Measurements from ENCODE around the gene JAM3.
"Not testable (repeated sequence)": the region's sequence is repeated elsewhere in the genome, so short reads cannot be mapped to it uniquely, and the experiment has no call there.

The JAM3 gene

GRCh38 chr11:134164490-134165370, 95.9 kb downstream of the JAM3 start:
- no peaks in the 10 kb centered on the region for H3K9me3 ChIP-seq (ENCODE audit: control insufficient read depth in 5 of 5, low read length in 5 of 5)
- H3K4me1 ChIP-seq (ENCODE audit: control insufficient read depth in 5 of 5, insufficient read depth in 5 of 5, low read length in 5 of 5): no peaks in the 10 kb centered on the region
- H3K27ac ChIP-seq (ENCODE audit: low read depth, low read length): no peak overlapping the region
- no peak overlapping the region for H3K4me3 ChIP-seq (ENCODE audit: low read depth in 1 of 5, low read length in 5 of 5)
- H3K27me3 ChIP-seq (ENCODE audit: control insufficient read depth in 5 of 5, insufficient read depth in 4 of 5, low read length in 5 of 5): no peaks in the 10 kb centered on the region
- no peak overlapping the region for H3K9ac ChIP-seq (ENCODE audit: low read length in 5 of 5)
- peaks cover 9 to 69% (median 60%) of the 10 kb centered on the region in 5 donors for H3K36me3 ChIP-seq (ENCODE audit: control insufficient read depth in 5 of 5, insufficient read depth in 5 of 5, low read length in 5 of 5)

- Histone ChIP-seq H3K27ac (ENCODE audit: low read depth, low read length) (no peak overlapping the region), H3K4me1 (ENCODE audit: control insufficient read depth in 5 of 5, insufficient read depth in 5 of 5, low read length in 5 of 5) (no peaks in the 10 kb centered on the region), H3K9me3 (ENCODE audit: control insufficient read depth in 5 of 5, low read length in 5 of 5) (no peaks in the 10 kb centered on the region), H3K27me3 (ENCODE audit: control insufficient read depth in 5 of 5, insufficient read depth in 4 of 5, low read length in 5 of 5) (no peaks in the 10 kb centered on the region), H3K4me3 (ENCODE audit: low read depth in 1 of 5, low read length in 5 of 5) (no peak overlapping the region), H3K9ac (ENCODE audit: low read length in 5 of 5) (no peak overlapping the region), H3K36me3 (ENCODE audit: control insufficient read depth in 5 of 5, insufficient read depth in 5 of 5, low read length in 5 of 5) (peaks cover 12 to 65% (median 43%) of the 10 kb centered on the region in 5 donors)
These were observed 101.5 kb downstream of the JAM3 start for GRCh38 chr11:134170177-134170918.

GRCh38 chr11:134170919-134171281, 102.0 kb downstream of the JAM3 start:
- H3K9ac ChIP-seq (ENCODE audit: low read length in 5 of 5): no peak overlapping the region
- no peak overlapping the region for H3K27ac ChIP-seq (ENCODE audit: low read depth, low read length)
- no peaks in the 10 kb centered on the region for H3K9me3 ChIP-seq (ENCODE audit: control insufficient read depth in 5 of 5, low read length in 5 of 5)
- no peaks in the 10 kb centered on the region for H3K27me3 ChIP-seq (ENCODE audit: control insufficient read depth in 5 of 5, insufficient read depth in 4 of 5, low read length in 5 of 5)
- no peak overlapping the region for H3K4me3 ChIP-seq (ENCODE audit: low read depth in 1 of 5, low read length in 5 of 5)
- H3K4me1 ChIP-seq (ENCODE audit: control insufficient read depth in 5 of 5, insufficient read depth in 5 of 5, low read length in 5 of 5): no peaks in the 10 kb centered on the region
- peaks cover 16 to 68% (median 40%) of the 10 kb centered on the region in 5 donors for H3K36me3 ChIP-seq (ENCODE audit: control insufficient read depth in 5 of 5, insufficient read depth in 5 of 5, low read length in 5 of 5)

GRCh38 chr11:134171951-134172350, 103.1 kb downstream of the JAM3 start:
- H3K36me3 ChIP-seq (ENCODE audit: control insufficient read depth in 5 of 5, insufficient read depth in 5 of 5, low read length in 5 of 5): peaks cover 23 to 79% (median 50%) of the 10 kb centered on the region in 5 donors
- no peak overlapping the region for H3K4me3 ChIP-seq (ENCODE audit: low read depth in 1 of 5, low read length in 5 of 5)
- no peaks in the 10 kb centered on the region for H3K4me1 ChIP-seq (ENCODE audit: control insufficient read depth in 5 of 5, insufficient read depth in 5 of 5, low read length in 5 of 5)
- H3K9ac ChIP-seq (ENCODE audit: low read length in 5 of 5): no peak overlapping the region
- no peak overlapping the region for H3K27ac ChIP-seq (ENCODE audit: low read depth, low read length)
- no peaks in the 10 kb centered on the region for H3K9me3 ChIP-seq (ENCODE audit: control insufficient read depth in 5 of 5, low read length in 5 of 5)
- no peaks in the 10 kb centered on the region for H3K27me3 ChIP-seq (ENCODE audit: control insufficient read depth in 5 of 5, insufficient read depth in 4 of 5, low read length in 5 of 5)

GRCh38 chr11:134173296-134173695, 104.4 kb downstream of the JAM3 start:
- H3K9me3 ChIP-seq (ENCODE audit: control insufficient read depth in 5 of 5, low read length in 5 of 5): no peaks in the 10 kb centered on the region
- H3K4me3 ChIP-seq (ENCODE audit: low read depth in 1 of 5, low read length in 5 of 5): no peak overlapping the region
- no peak overlapping the region for H3K27ac ChIP-seq (ENCODE audit: low read depth, low read length)
- H3K36me3 ChIP-seq (ENCODE audit: control insufficient read depth in 5 of 5, insufficient read depth in 5 of 5, low read length in 5 of 5): peaks cover 29 to 81% (median 48%) of the 10 kb centered on the region in 5 donors
- H3K9ac ChIP-seq (ENCODE audit: low read length in 5 of 5): no peak overlapping the region
- no peaks in the 10 kb centered on the region for H3K27me3 ChIP-seq (ENCODE audit: control insufficient read depth in 5 of 5, insufficient read depth in 4 of 5, low read length in 5 of 5)
- H3K4me1 ChIP-seq (ENCODE audit: control insufficient read depth in 5 of 5, insufficient read depth in 5 of 5, low read length in 5 of 5): no peaks in the 10 kb centered on the region

- no peaks in the 10 kb centered on the region for H3K4me1 ChIP-seq (ENCODE audit: control insufficient read depth in 5 of 5, insufficient read depth in 5 of 5, low read length in 5 of 5)
- no peak overlapping the region for H3K9ac ChIP-seq (ENCODE audit: low read length in 5 of 5)
- no peaks in the 10 kb centered on the region for H3K9me3 ChIP-seq (ENCODE audit: control insufficient read depth in 5 of 5, low read length in 5 of 5)
- H3K27ac ChIP-seq (ENCODE audit: low read depth, low read length): no peak overlapping the region
- H3K4me3 ChIP-seq (ENCODE audit: low read depth in 1 of 5, low read length in 5 of 5): no peak overlapping the region
- H3K27me3 ChIP-seq (ENCODE audit: control insufficient read depth in 5 of 5, insufficient read depth in 4 of 5, low read length in 5 of 5): no peaks in the 10 kb centered on the region
- peaks cover 35 to 77% (median 43%) of the 10 kb centered on the region in 5 donors for H3K36me3 ChIP-seq (ENCODE audit: control insufficient read depth in 5 of 5, insufficient read depth in 5 of 5, low read length in 5 of 5)
These were observed 107.4 kb downstream of the JAM3 start for GRCh38 chr11:134176284-134176683.

GRCh38 chr11:134178032-134178674, 109.3 kb downstream of the JAM3 start:
- Histone ChIP-seq H3K9ac (ENCODE audit: low read length in 5 of 5) (no peak overlapping the region), H3K27ac (ENCODE audit: low read depth, low read length) (no peak overlapping the region), H3K4me1 (ENCODE audit: control insufficient read depth in 5 of 5, insufficient read depth in 5 of 5, low read length in 5 of 5) (no peaks in the 10 kb centered on the region), H3K4me3 (ENCODE audit: low read depth in 1 of 5, low read length in 5 of 5) (no peak overlapping the region), H3K36me3 (ENCODE audit: control insufficient read depth in 5 of 5, insufficient read depth in 5 of 5, low read length in 5 of 5) (peaks cover 34 to 76% (median 39%) of the 10 kb centered on the region in 5 donors), H3K9me3 (ENCODE audit: control insufficient read depth in 5 of 5, low read length in 5 of 5) (no peaks in the 10 kb centered on the region), H3K27me3 (ENCODE audit: control insufficient read depth in 5 of 5, insufficient read depth in 4 of 5, low read length in 5 of 5) (no peaks in the 10 kb centered on the region)

GRCh38 chr11:134181707-134182106, 112.8 kb downstream of the JAM3 start:
- Histone ChIP-seq H3K4me3 (ENCODE audit: low read depth in 1 of 5, low read length in 5 of 5) (no peak overlapping the region), H3K9ac (ENCODE audit: low read length in 5 of 5) (no peak overlapping the region), H3K9me3 (ENCODE audit: control insufficient read depth in 5 of 5, low read length in 5 of 5) (no peaks in the 10 kb centered on the region), H3K27ac (ENCODE audit: low read depth, low read length) (no peak overlapping the region), H3K27me3 (ENCODE audit: control insufficient read depth in 5 of 5, insufficient read depth in 4 of 5, low read length in 5 of 5) (no peaks in the 10 kb centered on the region), H3K4me1 (ENCODE audit: control insufficient read depth in 5 of 5, insufficient read depth in 5 of 5, low read length in 5 of 5) (no peaks in the 10 kb centered on the region), H3K36me3 (ENCODE audit: control insufficient read depth in 5 of 5, insufficient read depth in 5 of 5, low read length in 5 of 5) (peaks cover 31 to 68% (median 41%) of the 10 kb centered on the region in 5 donors)

GRCh38 chr11:134188092-134188491, 119.2 kb downstream of the JAM3 start:
- not testable (repeated sequence) for H3K9ac ChIP-seq (ENCODE audit: low read length in 5 of 5); H3K4me1 ChIP-seq (ENCODE audit: control insufficient read depth in 5 of 5, insufficient read depth in 5 of 5, low read length in 5 of 5); H3K9me3 ChIP-seq (ENCODE audit: control insufficient read depth in 5 of 5, low read length in 5 of 5); H3K27ac ChIP-seq (ENCODE audit: low read depth, low read length); H3K4me3 ChIP-seq (ENCODE audit: low read depth in 1 of 5, low read length in 5 of 5); H3K27me3 ChIP-seq (ENCODE audit: control insufficient read depth in 5 of 5, insufficient read depth in 4 of 5, low read length in 5 of 5)
- peaks cover 42 to 67% (median 44%) of the 10 kb centered on the region in 5 donors for H3K36me3 ChIP-seq (ENCODE audit: control insufficient read depth in 5 of 5, insufficient read depth in 5 of 5, low read length in 5 of 5)

GRCh38 chr11:134196756-134197155, 127.9 kb downstream of the JAM3 start:
- H3K36me3 ChIP-seq (ENCODE audit: control insufficient read depth in 5 of 5, insufficient read depth in 5 of 5, low read length in 5 of 5): peaks cover 33 to 47% (median 35%) of the 10 kb centered on the region in 5 donors

More at GRCh38 chr11:134196756-134197155, 127.9 kb downstream of the JAM3 start:
- Histone ChIP-seq H3K9me3 (ENCODE audit: control insufficient read depth in 5 of 5, low read length in 5 of 5) (no peaks in the 10 kb centered on the region), H3K4me1 (ENCODE audit: control insufficient read depth in 5 of 5, insufficient read depth in 5 of 5, low read length in 5 of 5) (no peaks in the 10 kb centered on the region), H3K4me3 (ENCODE audit: low read depth in 1 of 5, low read length in 5 of 5) (no peak overlapping the region), H3K9ac (ENCODE audit: low read length in 5 of 5) (no peak overlapping the region), H3K27ac (ENCODE audit: low read depth, low read length) (no peak overlapping the region), H3K27me3 (ENCODE audit: control insufficient read depth in 5 of 5, insufficient read depth in 4 of 5, low read length in 5 of 5) (no peaks in the 10 kb centered on the region)

Measured in subcutaneous abdominal adipose tissue (tissue), 5 donors.